ENCODE measurements around the gene GNAL. TPM values are rescaled to one million over a fixed set of nuclear protein-coding genes. Genes with fewer than 3 reads are reported as not detected.

GNAL gene
- total RNA-seq, 1 experiment from 2014 or later: 4.6 TPM

GRCh38 chr18:11664286-11664685, 24.8 kb upstream of the GNAL start:
- RAD21 ChIA-PET (ENCODE audit: low non-redundant PET in 1 of 2, low total read pairs in 2 of 2, uncharacterized antibody in 2 of 2, unreplicated experiment in 2 of 2): no interaction called here
- no peaks in the 10 kb centered on the region for H3K79me2 ChIP-seq (ENCODE audit: insufficient read depth, low read length)
- CTCF ChIA-PET: no interaction called here
- H3K27ac ChIP-seq (ENCODE audit: low read depth, low read length): no peak overlapping the region
- H3K9me2 ChIP-seq (ENCODE audit: insufficient read depth): no peaks in the 10 kb centered on the region
- POLR2A ChIA-PET: no interaction called here
- BruUV-seq (replicated peaks): no TSS peak
- no peak overlapping the region for H3K9ac ChIP-seq (ENCODE audit: low read length)
- no peaks in the 10 kb centered on the region for H4K20me1 ChIP-seq (ENCODE audit: insufficient read depth)
- intact Hi-C loops (cut with micrococcal nuclease): no loop called here
- H3K36me3 ChIP-seq (ENCODE audit: control insufficient read depth in 1 of 2, insufficient read depth in 2 of 2, low read length in 2 of 2): no peaks in the 10 kb centered on the region
- H3K4me2 ChIP-seq (ENCODE audit: low read length): no peak overlapping the region
- no peaks in the 10 kb centered on the region for H3K9me3 ChIP-seq (ENCODE audit: control insufficient read depth in 1 of 2, insufficient read depth in 1 of 2, low read depth in 1 of 2, low read length in 2 of 2)
- peaks cover 61% of the 10 kb centered on the region for H3K27me3 ChIP-seq (ENCODE audit: insufficient read depth, low read length)
- no peak for DNase-seq (ENCODE audit: low read depth, low spot score)
- no peak for ATAC-seq
- H3K4me1 ChIP-seq (ENCODE audit: control insufficient read depth in 1 of 2, insufficient read depth in 2 of 2, low read length in 2 of 2): no peaks in the 10 kb centered on the region
- H3K4me3 ChIP-seq (replicated peaks in 1 of 2; ENCODE audit: low read depth in 1 of 2, low read length in 2 of 2): no peak overlapping the region
- TF ChIP-seq FOSL1 (IDR thresholded peaks at IDR 0.05; ENCODE audit: low read depth) (no peak), ZNF274 (IDR thresholded peaks at IDR 0.05; ENCODE audit: low read depth, low read length) (no peak), EZH2 (IDR thresholded peaks at IDR 0.05) (no peak), POLR2AphosphoS5 (IDR thresholded peaks at IDR 0.05; ENCODE audit: low read depth, low read length) (no peak), REST (IDR thresholded peaks at IDR 0.05; ENCODE audit: low read depth) (no peak), MAX (IDR thresholded peaks at IDR 0.05) (no peak), ATF3 (IDR thresholded peaks at IDR 0.05) (no peak), YY1 (IDR thresholded peaks at IDR 0.05; ENCODE audit: extremely low read depth, insufficient replicate concordance, low read depth, low read length) (no peak), POLR2A (IDR thresholded peaks at IDR 0.05; ENCODE audit: borderline replicate concordance, extremely low read depth, insufficient read depth, insufficient read length) (no peak), CBX3 (IDR thresholded peaks at IDR 0.05; ENCODE audit: low read depth) (no peak), TCF7L2 (IDR thresholded peaks at IDR 0.05; ENCODE audit: borderline replicate concordance, extremely low read depth, insufficient read depth, insufficient read length) (no peak), ZFX (IDR thresholded peaks at IDR 0.05) (no peak), JUND (IDR thresholded peaks at IDR 0.05) (no peak)
- H2AFZ ChIP-seq (ENCODE audit: low read depth, low read length, poor library complexity, severe bottlenecking): no peak overlapping the region

Measured in HCT116 (cell line).